RCC 7860 (cell line): ENCODE data around the gene FOS.
"Not testable (repeated sequence)": the region's sequence is repeated elsewhere in the genome, so short reads cannot be mapped to it uniquely, and the experiment has no call there.

Experiments used
- DNase-seq: peaks from one replicate; pipeline ENCODE4 v3.0.0-alpha.2; 2015; ENCODE audit warnings: low spot score
- FAIRE-seq: peaks from 2 replicates; lab custom pipeline; 2012; peaks lifted over from hg19 to GRCh38; lab: Jason Lieb, UNC

The FOS gene

GRCh38 chr14:75292101-75292563, 13.5 kb downstream of the FOS start:
- FAIRE-seq (no peak), DNase-seq (no peak)

GRCh38 chr14:75292886-75293285, 14.3 kb downstream of the FOS start:
- DNase-seq = no peak
- FAIRE-seq = no peak

GRCh38 chr14:75293920-75294648, 15.5 kb downstream of the FOS start:
- no peak for FAIRE-seq

GRCh38 chr14:75294649-75295033, 16.0 kb downstream of the FOS start:
- FAIRE-seq (no peak), DNase-seq (no peak)

More at GRCh38 chr14:75293920-75294648, 15.5 kb downstream of the FOS start:
- DNase-seq = peak; percentile 87

- FAIRE-seq (no peak), DNase-seq (peak; percentile 23)
Observed at GRCh38 chr14:75295061-75295461, 16.4 kb downstream of the FOS start.

- FAIRE-seq (no peak), DNase-seq (no peak)
Observed at GRCh38 chr14:75295491-75296345, 17.1 kb downstream of the FOS start.

- DNase-seq (no peak), FAIRE-seq (no peak)
Observed at GRCh38 chr14:75297411-75298040, 18.9 kb downstream of the FOS start.

- DNase-seq (no peak), FAIRE-seq (no peak)
Observed at GRCh38 chr14:75298187-75298965, 19.7 kb downstream of the FOS start.

- FAIRE-seq (no peak), DNase-seq (no peak)
Observed at GRCh38 chr14:75299059-75299458, 20.4 kb downstream of the FOS start.

GRCh38 chr14:75299576-75299975, 20.9 kb downstream of the FOS start:
- no peak for FAIRE-seq
- no peak for DNase-seq

- DNase-seq (peak; percentile 41), FAIRE-seq (no peak)
Observed at GRCh38 chr14:75301666-75302325, 23.2 kb downstream of the FOS start.

GRCh38 chr14:75303381-75303789, 24.8 kb downstream of the FOS start:
- FAIRE-seq = no peak
- DNase-seq = peak; percentile 32

- not testable (repeated sequence) for DNase-seq, FAIRE-seq
Observed at GRCh38 chr14:75306410-75306809, 27.8 kb downstream of the FOS start.

GRCh38 chr14:75306927-75307699, 28.5 kb downstream of the FOS start:
- FAIRE-seq = no peak
- DNase-seq = no peak

- DNase-seq = peak; percentile 7
- no peak for FAIRE-seq
Observed at GRCh38 chr14:75307700-75308379, 29.2 kb downstream of the FOS start.

GRCh38 chr14:75308991-75309390, 30.4 kb downstream of the FOS start:
- DNase-seq, FAIRE-seq: not testable (repeated sequence)

- not testable (repeated sequence) for DNase-seq, FAIRE-seq
Observed at GRCh38 chr14:75309561-75309960, 30.9 kb downstream of the FOS start.

GRCh38 chr14:75310295-75311111, 31.9 kb downstream of the FOS start:
- FAIRE-seq (no peak), DNase-seq (no peak)
